HG03575 (cell line): Measurements from ENCODE around the gene ITPRIP.

Experiments used
- ATAC-seq: cut with Tn5 transposase; IDR thresholded peaks from one replicate; pipeline ENCODE4 v1.9.1; 2021; ENCODE audit not compliant: unreplicated experiment, insufficient number of reproducible peaks, low FRiP score; ENCODE audit errors: extremely low read depth

Gene ITPRIP

GRCh38 chr10:104267721-104268404 lies 70.4 kb downstream of the ITPRIP start:
- ATAC-seq, result no peak

DNA sequence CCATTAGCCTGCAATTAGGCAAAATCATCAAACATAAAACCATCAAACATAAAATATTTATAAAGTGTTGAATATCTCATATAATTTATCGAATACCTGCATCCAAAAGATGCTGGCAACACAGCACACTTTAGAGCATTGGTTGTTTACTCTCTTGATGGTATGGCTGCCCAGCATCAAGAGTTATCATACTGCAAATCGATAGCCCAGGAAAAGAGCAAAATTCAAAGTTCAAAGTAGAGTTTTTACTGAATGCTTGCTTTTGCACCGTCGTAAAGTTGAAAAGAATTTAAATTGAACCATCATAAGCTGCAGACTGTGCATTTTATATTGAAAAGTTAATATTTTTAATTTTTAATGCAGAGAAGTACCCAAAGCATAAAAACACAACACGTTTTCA lies 73.5 kb downstream of the ITPRIP start:
- ATAC-seq, result no peak

- no peak for ATAC-seq
These were observed 76.2 kb downstream of the ITPRIP start for GRCh38 chr10:104262055-104262454.

GRCh38 chr10:104260775-104261115 lies 77.5 kb downstream of the ITPRIP start:
- no peak for ATAC-seq

GRCh38 chr10:104259999-104260774 lies 78.1 kb downstream of the ITPRIP start:
- no peak for ATAC-seq
